ENCODE measurements around the gene TCF25. TPM values are rescaled to one million over a fixed set of nuclear protein-coding genes. Genes with fewer than 3 reads are reported as not detected.
"Not testable (repeated sequence)": the region's sequence is repeated elsewhere in the genome, so short reads cannot be mapped to it uniquely, and the experiment has no call there.

Gene TCF25
- total RNA-seq, 1 donor from 2014 or later = 323 TPM

DNA sequence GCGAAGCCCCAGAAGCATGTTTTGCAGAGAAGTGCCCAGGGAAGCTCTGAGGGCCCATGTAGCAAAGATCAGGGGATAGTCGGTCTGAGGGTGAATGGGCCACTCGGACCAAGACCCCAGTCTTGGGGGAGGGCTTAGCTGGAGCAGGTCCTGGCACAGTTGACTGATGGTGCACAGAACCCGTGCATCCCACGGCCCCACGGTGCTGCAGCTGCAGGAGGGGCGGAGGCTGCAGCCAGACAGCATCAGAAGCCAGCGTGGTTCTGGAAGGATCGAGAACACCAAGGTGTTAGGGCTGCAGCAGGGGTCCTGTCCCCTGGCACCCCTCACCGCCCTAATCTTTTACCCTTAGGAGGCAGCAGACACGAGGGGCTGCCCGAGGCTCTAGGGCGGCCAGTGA, 38.8 kb downstream of the TCF25 start:
- Mint-ChIP-seq H3K4me3 (no peak overlapping the region), H3K9me3 (no peaks in the 10 kb centered on the region), H3K27me3 (ENCODE audit: low read depth) (no peaks in the 10 kb centered on the region), H3K4me1 (no peaks in the 10 kb centered on the region), H3K36me3 (peaks cover 16% of the 10 kb centered on the region), H3K27ac (no peak overlapping the region)
- TF ChIP-seq CTCF (IDR thresholded peaks at IDR 0.05; ENCODE audit: unreplicated experiment) = no peak
- no peak for DNase-seq (ENCODE audit: low spot score in 2 of 2, unreplicated experiment in 2 of 2)

- Mint-ChIP-seq H3K9me3 (no peaks in the 10 kb centered on the region), H3K27me3 (ENCODE audit: low read depth) (no peaks in the 10 kb centered on the region), H3K36me3 (peaks cover 16% of the 10 kb centered on the region), H3K4me3 (no peak overlapping the region), H3K27ac (no peak overlapping the region), H3K4me1 (peaks cover 2% of the 10 kb centered on the region)
- DNase-seq (ENCODE audit: low spot score in 2 of 2, unreplicated experiment in 2 of 2) = no peak
- TF ChIP-seq CTCF (IDR thresholded peaks at IDR 0.05; ENCODE audit: unreplicated experiment) = no peak
These were observed 39.2 kb downstream of the TCF25 start for GRCh38 chr16:89912627-89913026.

GRCh38 chr16:89913408-89914387, 40.3 kb downstream of the TCF25 start:
- Mint-ChIP-seq H3K27ac (no peak overlapping the region), H3K9me3 (no peaks in the 10 kb centered on the region), H3K4me3 (no peak overlapping the region)

GRCh38 chr16:89914642-89915285, 41.4 kb downstream of the TCF25 start:
- not testable (repeated sequence) for H3K9me3 Mint-ChIP-seq; H3K4me1 Mint-ChIP-seq; H3K27me3 Mint-ChIP-seq (ENCODE audit: low read depth); H3K36me3 Mint-ChIP-seq; H3K27ac Mint-ChIP-seq; DNase-seq (ENCODE audit: low spot score in 2 of 2, unreplicated experiment in 2 of 2); H3K4me3 Mint-ChIP-seq

More at GRCh38 chr16:89913408-89914387, 40.3 kb downstream of the TCF25 start:
- peaks cover 2% of the 10 kb centered on the region for H3K27me3 Mint-ChIP-seq (ENCODE audit: low read depth)
- peaks cover 7% of the 10 kb centered on the region for H3K4me1 Mint-ChIP-seq
- peaks cover 15% of the 10 kb centered on the region for H3K36me3 Mint-ChIP-seq
- no peak for TF ChIP-seq CTCF (IDR thresholded peaks at IDR 0.05; ENCODE audit: unreplicated experiment)
- DNase-seq (ENCODE audit: low spot score in 2 of 2, unreplicated experiment in 2 of 2) = no peak

DNA sequence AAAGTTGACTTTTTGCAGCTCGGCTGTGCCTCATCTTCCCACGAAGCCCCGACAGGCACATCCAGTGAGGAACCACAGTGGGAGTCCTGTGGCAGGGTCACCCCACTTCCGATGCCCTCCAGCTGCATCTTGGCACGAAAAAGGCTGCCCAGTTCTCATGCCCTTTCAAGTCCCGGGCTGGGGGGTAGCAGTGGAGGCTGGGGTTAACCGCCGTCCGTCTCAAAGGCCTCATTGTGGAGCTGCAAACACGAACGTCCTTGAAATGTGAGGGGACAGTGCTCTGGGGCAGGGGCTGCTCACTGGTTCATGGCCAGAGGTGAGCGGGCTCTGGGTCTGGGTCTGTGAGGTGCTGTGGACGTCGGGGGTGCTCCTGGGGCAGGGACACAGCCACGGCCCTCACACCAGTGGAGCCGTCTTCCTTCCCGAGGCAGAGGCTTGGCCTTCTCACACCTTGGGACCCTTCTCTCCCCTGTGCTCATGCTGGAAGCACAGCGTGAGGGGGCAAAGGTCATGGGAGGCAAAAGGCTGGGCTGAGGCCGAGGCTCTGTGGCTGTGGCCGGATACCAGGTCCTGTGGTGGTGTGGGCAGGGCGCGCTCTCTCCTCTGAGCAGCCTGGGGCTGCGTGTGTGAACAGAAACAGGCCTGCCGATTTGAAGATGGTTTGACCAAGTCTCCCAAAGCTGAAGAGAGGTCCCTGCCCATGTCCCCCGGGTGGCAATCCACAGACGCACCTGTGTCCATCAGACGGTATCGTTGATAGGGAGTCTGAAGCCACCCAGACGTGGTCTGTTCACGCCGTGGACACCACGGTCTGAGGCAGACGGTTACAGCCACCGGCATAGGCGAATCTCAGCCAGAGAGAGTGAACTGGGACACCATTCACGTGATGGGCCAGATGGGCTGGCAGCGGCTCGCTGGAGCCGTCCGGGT, 42.2 kb downstream of the TCF25 start:
- Mint-ChIP-seq H3K27ac (no peak overlapping the region), H3K27me3 (ENCODE audit: low read depth) (peaks cover 16% of the 10 kb centered on the region), H3K36me3 (peaks cover 4% of the 10 kb centered on the region), H3K4me3 (peak overlapping the region; percentile 13), H3K4me1 (peaks cover 9% of the 10 kb centered on the region), H3K9me3 (no peaks in the 10 kb centered on the region)
- DNase-seq (ENCODE audit: low spot score in 2 of 2, unreplicated experiment in 2 of 2) = no peak
- TF ChIP-seq CTCF (IDR thresholded peaks at IDR 0.05; ENCODE audit: unreplicated experiment) = no peak

Data from mesothelial cell of epicardium (in vitro differentiated cells).